HG02678 (cell line): ENCODE results near the gene SLC5A2.
"Not testable (repeated sequence)": the region's sequence is repeated elsewhere in the genome, so short reads cannot be mapped to it uniquely, and the experiment has no call there.

Experiments
- ATAC-seq: cut with Tn5 transposase; IDR thresholded peaks from one replicate; pipeline ENCODE4 v1.9.1; 2021; ENCODE audit warnings: mild to moderate bottlenecking, moderate library complexity; ENCODE audit not compliant: unreplicated experiment

SLC5A2 gene

DNA sequence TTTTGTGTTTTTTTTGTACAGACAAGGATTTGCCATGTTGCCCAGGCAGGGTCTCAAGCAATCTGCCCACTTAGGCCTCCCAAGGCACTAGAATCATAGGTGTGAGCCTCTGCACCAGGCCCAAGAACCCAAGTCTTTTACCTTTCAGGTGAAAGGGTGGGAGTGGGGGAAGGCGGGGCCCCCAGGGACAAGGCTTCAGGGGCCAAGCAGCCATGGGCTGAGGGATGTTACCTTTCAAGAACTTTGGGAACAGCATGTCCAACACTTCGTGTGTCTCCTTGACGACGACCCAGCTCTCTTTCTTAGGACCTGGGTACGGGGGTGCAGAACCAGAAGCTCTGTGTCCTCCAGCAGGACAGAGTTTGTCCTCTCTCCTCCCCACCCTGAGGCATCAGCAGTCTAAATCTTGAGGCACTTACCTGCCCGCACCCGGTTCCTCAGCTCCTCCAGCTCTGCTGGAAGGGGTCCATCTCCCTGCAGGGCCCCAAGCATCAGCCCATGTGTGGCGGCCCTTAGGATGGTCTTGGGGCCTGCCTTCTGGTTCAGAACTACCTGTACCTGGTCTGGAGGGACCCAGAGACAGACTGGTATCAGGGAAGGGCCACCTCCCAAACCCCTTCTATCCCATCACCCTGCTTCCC is 9.0 kb downstream of the SLC5A2 start:
- ATAC-seq, result no peak

DNA sequence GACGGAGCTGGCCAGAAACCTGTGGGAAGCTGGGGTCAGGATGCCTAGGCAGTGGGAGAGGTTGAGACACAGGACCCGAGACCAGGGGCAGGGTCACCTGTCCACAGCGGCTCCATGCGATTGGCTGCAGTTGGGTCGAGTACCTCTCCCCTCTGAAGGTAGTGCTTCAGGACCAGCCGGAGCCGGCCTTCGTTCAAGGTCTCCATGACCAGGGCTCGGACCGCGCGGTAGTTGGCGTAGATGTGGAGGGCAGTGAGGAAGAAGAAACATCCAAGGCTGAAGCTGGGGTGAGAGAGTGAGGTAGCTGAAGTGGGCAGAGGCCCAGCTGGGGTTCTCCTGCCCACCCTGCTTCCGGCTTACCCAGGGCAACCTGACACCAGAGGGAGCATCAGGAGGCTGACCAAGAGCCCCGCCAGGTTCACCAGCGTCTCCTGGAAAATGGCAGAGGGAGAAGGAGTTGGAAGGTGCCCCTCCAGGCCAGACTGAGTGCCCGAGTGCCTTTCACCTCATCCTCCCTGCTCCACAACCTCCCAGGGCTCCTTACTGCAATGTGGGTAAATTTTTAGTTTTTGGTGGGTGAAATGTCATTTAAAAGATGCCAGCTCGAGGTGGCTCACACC is 10.7 kb downstream of the SLC5A2 start:
- ATAC-seq, result no peak

GRCh38 chr16:31496670-31497069 is 13.7 kb downstream of the SLC5A2 start:
- no peak for ATAC-seq

GRCh38 chr16:31498493-31498892 is 15.6 kb downstream of the SLC5A2 start:
- no peak for ATAC-seq

- ATAC-seq, result no peak
Observed at GRCh38 chr16:31499928-31500327, 17.0 kb downstream of the SLC5A2 start.

DNA sequence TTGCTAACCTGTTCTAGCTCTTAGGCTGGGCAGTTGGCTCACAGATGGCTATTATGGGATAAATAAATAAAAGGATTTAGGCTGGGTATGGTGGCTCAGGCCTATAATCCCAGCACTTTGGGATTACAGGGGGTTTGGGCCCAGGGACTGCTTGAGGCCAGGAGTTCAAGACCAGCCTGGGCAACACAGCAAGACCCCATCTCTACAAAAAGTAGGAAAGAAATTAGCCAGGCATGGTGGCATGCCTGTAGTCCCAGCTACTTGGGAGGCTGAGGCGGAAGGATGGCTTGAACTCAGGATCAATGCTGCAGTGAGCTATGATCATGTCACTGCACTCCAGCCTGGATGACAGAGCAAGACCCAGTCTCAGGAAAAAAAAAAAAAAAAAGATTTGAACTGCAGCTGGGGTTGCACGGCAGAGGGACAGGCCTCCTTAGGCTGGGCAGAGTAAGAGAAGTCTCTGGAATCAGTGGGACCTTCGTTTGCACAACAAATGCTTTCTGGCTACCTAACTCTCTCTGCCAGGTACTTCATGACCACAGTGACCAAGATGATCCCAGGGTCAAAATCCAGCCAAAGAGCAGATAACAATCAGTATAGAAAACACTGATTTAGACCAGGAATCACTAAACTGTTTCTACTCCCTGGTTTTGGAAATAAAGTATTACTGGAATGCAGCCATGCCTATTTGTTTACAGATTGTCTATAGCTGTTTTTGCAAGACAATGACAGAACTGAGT is 18.5 kb downstream of the SLC5A2 start:
- ATAC-seq, result no peak

DNA sequence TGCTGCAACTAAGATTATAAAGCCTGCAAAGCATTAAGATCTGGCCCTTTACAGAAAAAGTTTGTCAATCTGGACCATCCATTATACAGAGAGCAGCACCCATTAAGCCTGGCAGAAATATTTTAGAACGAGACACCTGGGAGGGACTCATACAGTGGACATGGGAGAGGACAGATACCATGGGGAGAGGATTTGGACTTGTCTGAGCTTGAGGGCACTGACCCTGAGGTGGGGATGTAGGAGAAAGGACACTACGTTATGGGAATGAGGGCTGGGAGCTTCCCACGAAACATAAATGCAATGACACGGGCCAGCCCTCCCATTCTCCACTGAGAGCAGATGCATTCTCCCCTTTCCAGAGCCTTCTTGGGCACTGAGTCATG is 19.0 kb downstream of the SLC5A2 start:
- no peak for ATAC-seq

DNA sequence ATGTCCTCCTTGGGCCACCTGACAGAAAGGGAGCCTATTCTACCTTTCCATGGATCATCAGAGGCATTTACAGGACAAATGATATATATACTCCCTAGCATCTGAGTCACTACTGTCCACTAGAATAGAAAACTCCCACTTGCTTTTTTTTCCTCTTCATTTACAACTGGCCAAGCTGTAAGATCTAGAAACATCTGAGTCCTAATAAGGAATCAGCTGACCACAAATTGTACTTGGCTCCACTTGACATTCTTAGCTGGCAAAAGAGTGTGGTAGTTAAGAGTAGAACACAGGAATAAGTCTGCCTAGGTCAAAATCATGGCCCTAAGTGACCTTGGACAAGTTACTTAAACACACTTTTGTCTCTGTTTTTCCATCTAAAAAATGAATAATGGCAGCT is 20.1 kb downstream of the SLC5A2 start:
- ATAC-seq, result no peak

DNA sequence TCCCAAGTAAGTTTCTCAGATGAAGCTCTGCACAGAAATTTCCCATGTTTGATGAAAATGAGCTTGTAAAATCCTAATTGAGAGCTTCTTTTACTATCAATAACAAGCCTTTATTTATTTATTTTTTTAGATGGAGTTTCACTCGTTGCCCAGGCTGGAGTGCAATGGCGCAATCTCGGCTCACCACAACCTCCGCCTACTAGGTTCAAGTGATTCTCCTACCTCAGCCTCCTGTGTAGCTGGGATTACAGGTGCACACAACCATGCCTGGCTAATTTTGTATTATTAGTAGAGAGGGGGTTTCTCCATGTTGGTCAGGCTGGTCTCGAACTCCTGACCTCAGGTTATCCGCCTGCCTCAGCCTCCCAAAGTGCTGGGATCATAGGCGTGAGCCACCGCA is 20.6 kb downstream of the SLC5A2 start:
- ATAC-seq, result not testable (repeated sequence)

- ATAC-seq, result no peak
Observed at GRCh38 chr16:31504159-31504558, 21.2 kb downstream of the SLC5A2 start.

DNA sequence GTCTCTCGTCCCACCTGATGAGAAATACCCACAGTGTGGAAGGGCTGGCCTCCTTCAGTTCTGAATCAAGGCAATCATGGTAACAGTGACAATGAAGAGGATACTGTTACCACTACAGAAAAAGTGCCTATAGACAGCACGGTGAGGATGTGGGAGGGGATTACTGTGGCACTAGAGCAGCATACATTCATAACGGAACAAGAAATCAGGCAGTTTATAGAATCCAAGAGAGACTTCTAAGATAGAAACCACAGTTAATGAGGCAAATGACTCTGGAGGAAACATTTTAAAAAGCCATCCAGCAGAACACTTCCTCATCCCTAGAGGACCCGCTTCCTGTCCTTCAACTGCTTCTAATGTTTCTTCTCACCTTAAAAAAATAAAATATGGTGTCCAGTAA is 22.6 kb downstream of the SLC5A2 start:
- peak; percentile 39 for ATAC-seq

GRCh38 chr16:31507617-31507928 is 24.6 kb downstream of the SLC5A2 start:
- ATAC-seq, result no peak

GRCh38 chr16:31507929-31508705 is 25.2 kb downstream of the SLC5A2 start, which contains the start of gene RUSF1:
RUSF1 (minus strand) TSS chr16:31508391; CDS start chr16:31508373, 18 bp downstream.
- ATAC-seq, result peak; percentile 90

- ATAC-seq, result no peak
Observed at GRCh38 chr16:31508706-31509195, 25.8 kb downstream of the SLC5A2 start.

DNA sequence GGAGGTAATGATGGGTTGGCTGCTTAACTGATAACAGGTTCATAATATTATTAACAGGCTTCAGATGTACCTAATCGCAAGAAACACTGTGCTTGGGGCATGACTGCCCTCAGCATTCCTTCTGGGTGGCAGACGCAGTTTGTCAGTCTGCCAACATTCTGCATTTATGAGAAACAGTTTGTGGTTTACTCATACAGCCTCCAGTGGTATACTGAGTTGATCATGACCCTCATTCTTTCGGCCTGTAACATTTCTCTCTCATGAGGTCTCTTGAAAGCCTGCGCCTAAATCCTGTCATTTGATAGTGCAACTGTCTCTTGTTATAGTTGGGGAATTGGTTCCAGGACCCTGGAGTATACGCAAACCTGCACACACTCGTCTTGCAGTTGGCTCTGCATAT is 30.2 kb downstream of the SLC5A2 start:
- no peak for ATAC-seq

GRCh38 chr16:31513884-31514283 is 31.0 kb downstream of the SLC5A2 start:
- ATAC-seq, result no peak

DNA sequence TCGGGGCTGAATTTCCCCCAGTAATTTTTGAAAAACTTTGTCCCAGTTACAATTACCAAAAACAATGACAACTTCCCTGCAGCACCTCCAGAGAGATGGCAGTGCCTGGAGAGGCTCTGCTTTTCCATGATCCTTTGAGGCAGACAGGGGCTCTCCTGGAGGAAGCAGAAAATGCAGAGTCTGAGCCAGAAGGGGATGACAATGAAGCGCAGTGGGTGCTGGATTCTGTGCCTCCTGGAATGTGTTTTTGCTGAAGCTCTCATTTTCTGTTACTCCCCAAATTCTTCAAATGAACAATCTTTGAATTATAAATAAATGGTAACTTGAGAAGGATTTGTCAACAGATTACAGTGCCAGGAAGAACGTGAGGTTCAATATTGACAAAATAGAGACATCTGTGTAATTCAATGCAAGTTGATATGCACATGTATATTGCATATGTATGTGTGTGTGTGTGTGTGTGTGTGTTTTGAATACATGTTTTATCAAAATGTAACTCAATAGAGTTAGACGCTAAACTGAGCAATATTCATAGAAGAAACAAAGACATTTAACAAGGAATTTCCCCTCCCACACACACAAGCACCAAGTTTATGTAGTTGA is 35.0 kb downstream of the SLC5A2 start:
- no peak for ATAC-seq

GRCh38 chr16:31519759-31520431 is 37.0 kb downstream of the SLC5A2 start:
- ATAC-seq, result no peak

DNA sequence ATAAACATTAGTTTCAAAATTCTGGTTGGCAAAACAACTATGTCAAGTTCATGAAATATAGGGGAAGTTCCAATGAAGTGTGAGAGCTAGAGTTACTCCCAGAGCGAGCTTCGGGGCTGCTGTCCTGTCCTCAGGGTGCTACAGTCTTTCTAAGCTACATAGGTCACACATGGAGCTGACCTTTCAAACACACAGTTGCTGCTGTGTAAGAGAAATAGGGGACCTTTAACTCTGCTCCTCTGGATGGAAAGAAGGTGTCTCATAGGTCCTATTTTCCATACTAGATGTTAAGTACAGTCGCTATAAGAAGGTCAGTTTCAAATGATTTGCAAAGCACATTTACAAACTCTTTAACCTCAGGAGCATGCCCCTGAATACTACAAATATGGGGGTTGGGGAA is 38.4 kb downstream of the SLC5A2 start:
- no peak for ATAC-seq

DNA sequence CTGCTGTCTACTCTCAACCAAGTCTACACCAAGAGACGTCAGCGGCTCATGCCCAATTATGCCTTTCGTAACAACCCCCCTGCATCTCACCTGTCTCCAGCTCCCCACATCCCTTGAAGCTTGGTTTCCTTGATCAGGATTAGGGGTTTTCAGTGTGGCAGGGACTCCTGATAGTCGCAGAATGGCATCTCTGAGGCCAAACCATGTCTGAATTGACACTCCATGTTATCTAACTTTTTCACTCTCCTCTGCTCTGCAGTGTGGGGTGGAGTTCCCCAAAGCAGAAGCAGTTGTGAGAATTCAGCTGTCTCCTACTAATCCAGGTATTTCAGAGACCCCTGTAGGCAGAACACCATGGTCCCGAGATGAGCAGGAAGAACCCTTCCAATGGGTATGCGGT is 39.1 kb downstream of the SLC5A2 start:
- ATAC-seq, result no peak
